IPS DF 19.7 (cell line): Measurements from ENCODE around the gene ALDH1L1.

ENCODE experiments used
- DNase-seq: peaks from one replicate; pipeline ENCODE4 v3.0.0-alpha.2; 2013; ENCODE audit warnings: low read depth, low spot score

The ALDH1L1 gene

GRCh38 chr3:126194713-126195305, 14.4 kb upstream of the ALDH1L1 start:
- no peak for DNase-seq

GRCh38 chr3:126191246-126191645, 10.9 kb upstream of the ALDH1L1 start:
- no peak for DNase-seq

GRCh38 chr3:126187920-126188319, 7.5 kb upstream of the ALDH1L1 start:
- no peak for DNase-seq

DNA sequence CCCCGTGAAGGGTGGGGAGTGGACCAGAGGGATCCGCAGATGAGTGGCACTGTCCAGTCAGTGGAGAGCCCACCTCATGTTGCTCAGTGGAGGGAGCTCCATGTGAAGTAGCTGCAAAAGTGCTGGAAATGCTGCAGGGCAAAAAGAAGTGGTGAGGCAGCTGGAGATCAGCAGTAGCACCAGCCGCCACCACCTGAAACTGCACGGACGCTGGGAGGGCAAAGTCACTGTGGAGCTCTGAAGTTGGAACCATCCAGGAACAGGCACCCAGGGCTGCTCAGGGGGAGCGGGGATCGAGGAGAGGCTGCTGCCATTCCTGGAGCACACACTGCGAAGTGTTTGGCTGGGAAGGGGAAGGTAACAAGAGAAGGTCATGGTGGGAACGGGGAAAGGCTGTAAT, 6.4 kb upstream of the ALDH1L1 start:
- DNase-seq: no peak

GRCh38 chr3:126186271-126186670, 5.9 kb upstream of the ALDH1L1 start:
- no peak for DNase-seq

DNA sequence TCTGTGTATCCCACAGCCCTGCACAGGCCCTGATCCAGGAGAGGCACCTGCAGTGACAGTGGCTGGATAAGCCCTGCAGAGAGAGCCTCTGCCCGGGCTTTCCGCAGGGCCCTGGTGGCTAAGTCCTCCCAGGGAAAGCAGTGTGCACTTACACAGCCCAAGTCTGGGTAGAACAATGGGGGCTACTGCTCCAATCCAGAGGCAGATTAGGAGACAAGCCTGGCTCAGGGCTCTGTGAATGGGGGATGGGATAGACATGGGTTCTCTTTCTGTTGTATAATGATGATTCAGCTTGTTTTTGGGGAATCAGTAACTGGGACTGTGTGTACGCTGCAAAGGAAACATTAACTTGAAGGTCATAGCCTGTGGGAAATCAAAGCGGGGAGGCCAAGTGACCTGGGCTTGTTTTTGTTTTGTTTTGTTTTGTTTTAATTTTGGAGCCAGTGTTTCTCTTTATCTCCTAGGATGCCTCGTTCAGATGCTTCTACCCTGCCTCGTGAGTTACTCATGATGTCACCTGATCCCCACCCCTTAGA, 4.1 kb upstream of the ALDH1L1 start:
- DNase-seq: no peak

DNA sequence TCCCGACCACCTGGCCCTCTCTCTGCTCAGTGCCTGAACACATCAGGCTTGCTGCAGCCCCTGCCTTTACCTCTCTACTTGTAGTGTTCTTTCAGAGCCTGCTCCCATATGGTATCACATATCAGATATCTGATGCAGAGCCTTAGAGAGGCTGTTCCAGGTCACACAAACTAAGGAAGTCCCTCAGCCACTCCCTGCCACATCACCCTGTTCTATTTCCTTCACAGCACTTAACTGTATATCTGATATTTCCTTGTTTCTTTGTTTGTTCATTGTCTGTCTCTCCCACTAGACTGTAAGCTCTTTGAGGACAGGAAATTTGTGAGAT, 976 bp upstream of the ALDH1L1 start:
- no peak for DNase-seq

- no peak for DNase-seq
Measured at GRCh38 chr3:126179825-126180476, 435 bp downstream of the ALDH1L1 start.

GRCh38 chr3:126170073-126170777, 10.2 kb downstream of the ALDH1L1 start:
- no peak for DNase-seq

DNA sequence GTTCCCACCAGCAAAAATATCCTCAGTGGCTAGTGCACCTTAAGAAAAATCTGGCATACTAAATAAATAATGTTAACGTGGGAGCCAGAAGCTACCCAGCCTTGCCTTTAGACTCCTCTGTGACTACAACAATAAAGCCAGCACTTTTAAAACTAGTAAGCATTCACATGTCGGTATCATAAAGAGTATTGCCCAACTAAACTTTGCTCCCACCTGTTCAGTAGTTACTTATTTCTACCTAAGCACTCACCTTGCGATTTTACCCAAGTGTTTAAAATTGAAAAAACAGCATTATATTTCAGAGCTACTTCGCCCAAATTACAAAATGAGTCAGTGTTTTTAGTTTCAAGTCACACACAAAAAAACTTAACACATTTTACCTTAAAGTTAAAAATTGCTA, 12.8 kb downstream of the ALDH1L1 start:
- DNase-seq: no peak

GRCh38 chr3:126166009-126166408, 14.4 kb downstream of the ALDH1L1 start:
- no peak for DNase-seq

- no peak for DNase-seq
Measured at GRCh38 chr3:126161309-126161708, 19.1 kb downstream of the ALDH1L1 start.

- no peak for DNase-seq
Measured at GRCh38 chr3:126160243-126161210, 19.9 kb downstream of the ALDH1L1 start.

DNA sequence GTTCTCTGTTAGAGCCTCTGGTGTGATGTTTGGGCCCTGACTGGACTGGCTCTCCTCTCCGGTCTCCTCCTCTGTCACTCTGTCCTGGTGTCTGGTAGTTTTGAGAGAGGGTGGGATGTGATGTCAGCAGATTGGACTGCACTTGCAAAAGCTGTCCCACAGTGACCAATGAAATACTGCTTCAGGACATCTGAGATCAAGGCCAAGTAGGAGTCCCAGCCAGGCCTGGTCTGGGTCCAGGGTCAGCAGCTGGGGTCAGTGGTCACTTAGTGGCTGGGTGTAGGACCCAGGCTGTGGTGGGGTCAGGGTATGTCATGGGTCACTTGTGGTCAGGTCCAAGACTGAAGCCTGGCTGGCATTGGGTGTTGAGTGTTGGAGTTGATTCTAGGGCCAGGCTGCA, 20.9 kb downstream of the ALDH1L1 start:
- DNase-seq: no peak

- DNase-seq: no peak
Measured at GRCh38 chr3:126158912-126159454, 21.4 kb downstream of the ALDH1L1 start.

- DNase-seq: no peak
Measured at GRCh38 chr3:126158016-126158911, 22.1 kb downstream of the ALDH1L1 start.

DNA sequence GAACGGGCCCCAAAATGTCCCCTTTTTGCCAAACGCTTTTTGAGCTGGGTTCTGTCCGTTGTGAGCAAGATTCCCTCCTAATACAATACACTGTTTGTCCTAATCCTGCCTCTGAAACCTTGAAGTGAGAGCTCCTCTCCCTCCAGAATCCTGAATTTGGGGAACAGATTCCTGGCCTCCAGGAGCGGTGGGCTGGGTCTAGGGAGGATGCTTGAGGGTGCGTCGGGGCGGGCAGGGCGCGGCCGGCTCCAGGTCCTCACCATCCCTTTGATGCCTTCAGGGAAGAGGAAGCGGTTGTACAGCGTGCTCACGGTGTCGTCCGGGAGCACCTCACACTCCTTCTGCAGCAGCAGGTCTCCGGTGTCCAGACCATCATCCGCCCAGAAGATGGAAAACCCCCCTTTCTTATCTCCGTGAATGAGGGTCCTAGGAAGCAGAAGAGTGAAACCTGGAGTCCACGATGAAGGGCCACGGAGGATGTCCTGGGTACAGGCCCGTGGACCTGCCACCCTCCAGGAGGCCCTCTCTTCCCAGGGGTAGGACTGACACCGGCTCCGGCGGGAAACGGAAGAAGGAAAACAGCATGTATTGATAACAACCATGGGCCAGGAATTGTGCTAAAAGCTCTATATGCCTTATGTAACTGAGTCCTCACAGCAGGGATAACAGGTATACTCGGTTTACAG, 23.2 kb downstream of the ALDH1L1 start:
- no peak for DNase-seq

- DNase-seq: no peak
Measured at GRCh38 chr3:126156468-126156867, 23.9 kb downstream of the ALDH1L1 start.

GRCh38 chr3:126155819-126156218, 24.6 kb downstream of the ALDH1L1 start:
- DNase-seq: no peak

GRCh38 chr3:126155280-126155640, 25.1 kb downstream of the ALDH1L1 start:
- no peak for DNase-seq
